Fibroblast of lung (primary cell): ENCODE measurements around the gene PSMD1. TPM values are rescaled to one million over a fixed set of nuclear protein-coding genes. Genes with fewer than 3 reads are reported as not detected.

Experiments
- DNase-seq, 2 donors: peaks; one replicate each; pipeline versions ENCODE4 v3.0.0 to v3.0.0-alpha.2; 2010; ENCODE audit warnings: low read depth in 2 of 2
- H2AFZ ChIP-seq: 2 replicates; pipeline ENCODE4 v1.5.1; 2012; ENCODE audit warnings: low read length, control low read depth, inconsistent platforms
- H3K27ac ChIP-seq: 2 replicates; pipeline ENCODE4 v1.5.1; 2011; ENCODE audit warnings: low read length, control low read depth; ENCODE audit not compliant: insufficient read depth
- H3K27me3 ChIP-seq: 2 replicates; pipeline ENCODE4 v1.5.1; 2011; ENCODE audit warnings: mild to moderate bottlenecking, low read length; ENCODE audit not compliant: control insufficient read depth, insufficient read depth
- H3K36me3 ChIP-seq: 2 replicates; pipeline ENCODE4 v1.5.1; 2011; ENCODE audit warnings: low read length; ENCODE audit not compliant: control insufficient read depth, insufficient read depth
- H3K4me1 ChIP-seq: 2 replicates; pipeline ENCODE4 v1.5.1; 2011; ENCODE audit warnings: low read length; ENCODE audit not compliant: control insufficient read depth, insufficient read depth; ENCODE audit errors: extremely low read depth
- H3K4me2 ChIP-seq: 2 replicates; pipeline ENCODE4 v1.5.1; 2011; ENCODE audit warnings: low read length, control low read depth; ENCODE audit not compliant: insufficient read depth; ENCODE audit errors: extremely low read depth
- H3K4me3 ChIP-seq, 4 experiments: fragments of 200-600 bp in 1 of 4; sonication (generic) in 1 of 4; replicated peaks in 1 of 4; 2 replicates each; pipeline ENCODE4 v1.5.1; 2011 to 2016; ENCODE audit warnings: low read length in 4 of 4, low read depth in 3 of 4, mild to moderate bottlenecking in 3 of 4, control low read depth in 2 of 4, inconsistent platforms in 1 of 4, mixed read lengths in 1 of 4; ENCODE audit not compliant: insufficient read depth in 1 of 4; ENCODE audit errors: control extremely low read depth in 1 of 4
- H3K79me2 ChIP-seq: 2 replicates; pipeline ENCODE4 v1.5.1; 2012; ENCODE audit warnings: mild to moderate bottlenecking, low read length, inconsistent platforms; ENCODE audit not compliant: control insufficient read depth, insufficient read depth
- H3K9ac ChIP-seq: 2 replicates; pipeline ENCODE4 v1.5.1; 2011; ENCODE audit warnings: mild to moderate bottlenecking, low read length, control low read depth; ENCODE audit not compliant: insufficient read depth
- H3K9me3 ChIP-seq: 2 replicates; pipeline ENCODE4 v1.5.1; 2012; ENCODE audit warnings: low read depth, low read length; ENCODE audit not compliant: control insufficient read depth, insufficient read depth
- H4K20me1 ChIP-seq: 2 replicates; pipeline ENCODE4 v1.5.1; 2011; ENCODE audit warnings: low read length; ENCODE audit not compliant: control insufficient read depth, insufficient read depth; ENCODE audit errors: extremely low read depth
- CTCF ChIP-seq, 2 donors: IDR thresholded peaks in 1 of 2; conservative IDR thresholded peaks in 1 of 2; 1 replicate in 1 of 2; 2 replicates in 1 of 2; pipeline ENCODE4 v1.5.1; 2011 to 2012; ENCODE audit warnings: low read length in 2 of 2, control low read depth in 1 of 2, inconsistent platforms in 1 of 2, low read depth in 1 of 2, mild to moderate bottlenecking in 1 of 2
- EZH2 ChIP-seq: IDR thresholded peaks from 2 replicates; pipeline ENCODE4 v1.5.1; 2012; ENCODE audit warnings: low read length, control low read depth, mild to moderate bottlenecking; ENCODE audit errors: missing control alignments
- polyA plus RNA-seq, 2 donors: library from polyadenylated mRNA; depleted of rRNA in 1 of 2; stranded (reverse) in 1 of 2; unstranded in 1 of 2; fragments of >200 nt; gene quantifications; 2 replicates each; pipeline ENCODE4 v1.2.1, GENCODE V29; 2011 to 2012; ENCODE audit warnings: missing spikeins in 1 of 2
- total RNA-seq: library from RNA; depleted of rRNA; stranded (reverse); fragments of >200 nt; gene quantifications from 2 replicates; pipeline ENCODE4 v1.2.1, GENCODE V29; 2014

PSMD1 gene
- total and polyA plus RNA-seq, 2 donors (not counting 1 experiment from before 2014, with no cell fraction given), result 125 to 144 TPM

- peaks cover 5% of the 10 kb centered on the region for H3K4me1 ChIP-seq
- H3K79me2 ChIP-seq, result no peaks in the 10 kb centered on the region
- peak in 1 of 2 donors; percentile 76 for DNase-seq
- no peak overlapping the region for H3K4me2 ChIP-seq
- H3K4me3 ChIP-seq, result no peak overlapping the region
- no peak for TF ChIP-seq CTCF (conservative IDR thresholded peaks at IDR 0.05 in 1 of 2, IDR thresholded peaks at IDR 0.05 in 1 of 2; ENCODE audit: low read depth in 1 of 2, low read length in 2 of 2)
- TF ChIP-seq EZH2, result no peak
- no peak overlapping the region for H3K27ac ChIP-seq
- no peak overlapping the region for H2AFZ ChIP-seq
- H3K9ac ChIP-seq, result no peak overlapping the region
- H4K20me1 ChIP-seq, result no peaks in the 10 kb centered on the region
- peaks cover 6% of the 10 kb centered on the region for H3K36me3 ChIP-seq
- no peaks in the 10 kb centered on the region for H3K9me3 ChIP-seq
- no peaks in the 10 kb centered on the region for H3K27me3 ChIP-seq
Measured at GRCh38 chr2:231172025-231172424, 115.4 kb downstream of the PSMD1 start.

GRCh38 chr2:231174211-231174651 is 117.6 kb downstream of the PSMD1 start:
- Histone ChIP-seq H3K9ac (no peak overlapping the region), H3K27me3 (no peaks in the 10 kb centered on the region), H3K79me2 (no peaks in the 10 kb centered on the region), H3K4me3 (no peak overlapping the region), H3K27ac (no peak overlapping the region), H3K4me2 (no peak overlapping the region), H4K20me1 (no peaks in the 10 kb centered on the region), H2AFZ (no peak overlapping the region), H3K4me1 (peaks cover 5% of the 10 kb centered on the region), H3K36me3 (peaks cover 2% of the 10 kb centered on the region), H3K9me3 (no peaks in the 10 kb centered on the region)
- DNase-seq, result no peak
- no peak for TF ChIP-seq EZH2
- TF ChIP-seq CTCF (conservative IDR thresholded peaks at IDR 0.05 in 1 of 2, IDR thresholded peaks at IDR 0.05 in 1 of 2; ENCODE audit: low read depth in 1 of 2, low read length in 2 of 2), result no peak

- DNase-seq, result no peak
- Histone ChIP-seq H3K4me1 (no peaks in the 10 kb centered on the region), H3K27me3 (no peaks in the 10 kb centered on the region), H3K9me3 (no peaks in the 10 kb centered on the region), H3K4me3 (no peak overlapping the region), H4K20me1 (no peaks in the 10 kb centered on the region), H3K36me3 (peaks cover 2% of the 10 kb centered on the region), H3K4me2 (no peak overlapping the region), H3K79me2 (no peaks in the 10 kb centered on the region), H2AFZ (no peak overlapping the region), H3K27ac (no peak overlapping the region), H3K9ac (no peak overlapping the region)
- TF ChIP-seq CTCF (conservative IDR thresholded peaks at IDR 0.05 in 1 of 2, IDR thresholded peaks at IDR 0.05 in 1 of 2; ENCODE audit: low read depth in 1 of 2, low read length in 2 of 2), result no peak
- TF ChIP-seq EZH2, result no peak
Measured at GRCh38 chr2:231176066-231176465, 119.4 kb downstream of the PSMD1 start.
